Measurements from ENCODE around the gene NTM. TPM values are rescaled to one million over a fixed set of nuclear protein-coding genes. Genes with fewer than 3 reads are reported as not detected.

NTM gene
- total RNA-seq, 4 donors from 2014 or later, result 3.6 to 11.8 (median 7.8) TPM

DNA sequence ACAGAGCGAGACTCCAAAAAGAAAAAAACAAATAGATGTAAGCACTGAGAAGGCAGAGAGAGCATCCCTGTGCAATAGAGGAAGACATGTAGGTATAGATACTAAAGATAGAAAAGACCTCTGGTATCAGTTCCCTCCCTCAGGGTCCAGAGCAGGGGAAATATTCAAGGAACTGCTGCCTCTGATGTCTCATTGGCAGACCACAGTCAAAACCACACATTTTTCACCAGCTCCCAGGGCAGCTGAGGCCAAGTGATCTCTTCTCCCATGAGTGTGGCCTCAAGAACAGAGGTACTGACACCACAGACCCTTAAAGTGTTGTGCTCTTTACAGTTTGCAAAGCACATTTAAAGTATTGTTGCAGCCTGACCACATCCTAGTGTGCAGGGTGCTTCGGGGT is 288.5 kb downstream of the NTM start:
- Histone ChIP-seq H3K9me3 (no peaks in the 10 kb centered on the region), H3K27ac (no peak overlapping the region), H3K27me3 (peaks cover 30% of the 10 kb centered on the region), H3K4me3 (no peak overlapping the region), H3K4me1 (no peaks in the 10 kb centered on the region), H3K36me3 (no peaks in the 10 kb centered on the region)
- no peak for ATAC-seq
- 100% methylated on average over 1 of the region's 2 CpGs; no CpG with 5 or more reads in 1 of the 2 donors for WGBS, 2 donors (ENCODE audit: low coverage in 1 of 2)
- no peak for TF ChIP-seq EP300 (IDR thresholded peaks at IDR 0.05)
- TF ChIP-seq, protein P1, sequence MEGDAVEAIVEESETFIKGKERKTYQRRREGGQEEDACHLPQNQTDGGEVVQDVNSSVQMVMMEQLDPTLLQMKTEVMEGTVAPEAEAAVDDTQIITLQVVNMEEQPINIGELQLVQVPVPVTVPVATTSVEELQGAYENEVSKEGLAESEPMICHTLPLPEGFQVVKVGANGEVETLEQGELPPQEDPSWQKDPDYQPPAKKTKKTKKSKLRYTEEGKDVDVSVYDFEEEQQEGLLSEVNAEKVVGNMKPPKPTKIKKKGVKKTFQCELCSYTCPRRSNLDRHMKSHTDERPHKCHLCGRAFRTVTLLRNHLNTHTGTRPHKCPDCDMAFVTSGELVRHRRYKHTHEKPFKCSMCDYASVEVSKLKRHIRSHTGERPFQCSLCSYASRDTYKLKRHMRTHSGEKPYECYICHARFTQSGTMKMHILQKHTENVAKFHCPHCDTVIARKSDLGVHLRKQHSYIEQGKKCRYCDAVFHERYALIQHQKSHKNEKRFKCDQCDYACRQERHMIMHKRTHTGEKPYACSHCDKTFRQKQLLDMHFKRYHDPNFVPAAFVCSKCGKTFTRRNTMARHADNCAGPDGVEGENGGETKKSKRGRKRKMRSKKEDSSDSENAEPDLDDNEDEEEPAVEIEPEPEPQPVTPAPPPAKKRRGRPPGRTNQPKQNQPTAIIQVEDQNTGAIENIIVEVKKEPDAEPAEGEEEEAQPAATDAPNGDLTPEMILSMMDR (IDR thresholded peaks at IDR 0.05), result no peak
- TF ChIP-seq POLR2A (IDR thresholded peaks at IDR 0.05), result no peak
- no peak for TF ChIP-seq POLR2AphosphoS5 (IDR thresholded peaks at IDR 0.05)

DNA sequence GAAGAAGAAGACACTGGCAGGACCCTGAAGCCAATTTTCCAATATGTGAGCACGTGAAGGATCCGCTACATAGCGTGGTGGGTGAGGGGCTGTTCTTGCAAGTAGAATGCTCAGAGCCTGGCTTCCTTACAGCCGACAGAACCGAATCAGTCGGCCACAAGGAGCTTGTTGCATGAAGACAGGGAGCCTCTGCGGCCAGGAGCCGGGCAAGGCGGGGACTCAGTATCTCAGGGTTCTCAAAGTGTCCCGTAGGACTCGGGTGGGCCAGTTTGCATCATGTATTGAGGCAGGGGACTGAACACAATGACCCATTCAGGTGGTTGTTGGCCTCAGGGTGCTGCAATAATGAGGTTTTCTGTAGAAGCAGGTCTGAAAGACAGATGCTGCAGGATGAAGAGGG is 289.5 kb downstream of the NTM start:
- ATAC-seq, result no peak
- Histone ChIP-seq H3K27me3 (peaks cover 20% of the 10 kb centered on the region), H3K36me3 (no peaks in the 10 kb centered on the region), H3K4me3 (no peak overlapping the region), H3K27ac (no peak overlapping the region), H3K4me1 (no peaks in the 10 kb centered on the region), H3K9me3 (no peaks in the 10 kb centered on the region)
- 72 to 84% methylated on average over 4 to 11 of the region's 11 CpGs for WGBS, 2 donors (ENCODE audit: low coverage in 1 of 2)
- TF ChIP-seq, protein P1 (IDR thresholded peaks at IDR 0.05), result no peak
- no peak for TF ChIP-seq POLR2AphosphoS5 (IDR thresholded peaks at IDR 0.05)
- no peak for TF ChIP-seq POLR2A (IDR thresholded peaks at IDR 0.05)
- no peak for TF ChIP-seq EP300 (IDR thresholded peaks at IDR 0.05)

DNA sequence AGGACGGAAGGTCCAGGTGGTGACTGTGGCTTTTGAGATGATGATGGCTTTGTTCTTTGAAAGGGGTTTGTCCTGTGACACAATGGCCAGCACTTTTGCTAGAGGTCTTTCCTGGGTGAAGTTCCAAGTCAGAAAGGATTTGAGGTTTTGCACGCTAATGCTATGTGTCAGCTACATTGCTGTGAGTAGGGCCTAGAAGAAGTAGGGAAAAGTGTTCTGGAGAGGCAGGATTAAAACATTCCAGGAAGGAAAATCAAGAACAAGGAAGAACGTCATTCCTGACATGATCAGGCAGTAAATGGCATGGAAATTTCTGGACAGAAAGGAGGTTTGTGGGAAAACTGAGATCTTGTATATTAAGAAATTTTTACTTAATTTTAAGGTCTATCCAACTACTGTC is 290.7 kb downstream of the NTM start:
- no peak for ATAC-seq
- H3K27ac ChIP-seq, result no peak overlapping the region
- no peaks in the 10 kb centered on the region for H3K9me3 ChIP-seq
- WGBS, 2 donors (ENCODE audit: low coverage in 1 of 2), result 72 to 76% methylated on average over 3 of the region's 3 CpGs
- H3K4me3 ChIP-seq, result no peak overlapping the region
- peaks cover 20% of the 10 kb centered on the region for H3K27me3 ChIP-seq
- no peaks in the 10 kb centered on the region for H3K36me3 ChIP-seq
- TF ChIP-seq POLR2AphosphoS5 (IDR thresholded peaks at IDR 0.05) (no peak), POLR2A (IDR thresholded peaks at IDR 0.05) (no peak), EP300 (IDR thresholded peaks at IDR 0.05) (no peak)
- TF ChIP-seq, protein P1 (IDR thresholded peaks at IDR 0.05), result no peak
- no peaks in the 10 kb centered on the region for H3K4me1 ChIP-seq

DNA sequence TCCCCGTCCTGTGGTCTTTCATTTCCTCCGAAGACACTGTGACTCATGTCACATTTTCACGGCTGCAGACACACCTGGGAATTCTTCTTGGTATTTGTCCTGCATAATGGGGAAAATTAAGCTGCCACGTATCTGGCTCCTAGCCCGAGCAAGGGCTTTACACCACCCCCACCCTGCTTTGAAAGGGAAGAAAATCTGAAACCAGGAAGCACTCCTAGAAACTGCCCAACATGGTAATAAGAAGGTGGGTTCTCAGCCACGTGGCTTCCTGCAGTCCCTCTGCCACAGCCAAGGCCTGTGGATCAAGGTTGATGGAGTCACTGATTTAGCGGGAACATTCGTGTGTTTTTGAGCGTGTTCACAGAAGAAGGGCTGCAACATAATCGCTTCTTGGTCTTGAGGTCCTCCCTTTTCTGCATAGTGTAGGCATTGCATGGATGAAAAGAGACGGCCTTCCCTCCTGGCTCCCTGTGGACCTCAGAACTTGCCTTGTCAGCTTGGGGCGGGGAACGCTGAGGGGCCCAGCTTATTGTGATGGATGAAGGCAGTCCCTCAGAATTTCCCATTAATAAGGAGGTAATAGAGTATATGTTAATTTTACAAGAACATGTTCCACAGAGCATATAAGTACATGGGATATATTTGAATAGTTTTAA is 292.0 kb downstream of the NTM start:
- no peak for ATAC-seq
- H3K4me3 ChIP-seq, result no peak overlapping the region
- no peaks in the 10 kb centered on the region for H3K36me3 ChIP-seq
- 72 to 82% methylated on average over 10 to 11 of the region's 13 CpGs for WGBS, 2 donors (ENCODE audit: low coverage in 1 of 2)
- TF ChIP-seq POLR2A (IDR thresholded peaks at IDR 0.05) (no peak), POLR2AphosphoS5 (IDR thresholded peaks at IDR 0.05) (no peak), EP300 (IDR thresholded peaks at IDR 0.05) (no peak)
- no peaks in the 10 kb centered on the region for H3K4me1 ChIP-seq
- H3K27ac ChIP-seq, result no peak overlapping the region
- H3K9me3 ChIP-seq, result no peaks in the 10 kb centered on the region
- peaks cover 25% of the 10 kb centered on the region for H3K27me3 ChIP-seq

DNA sequence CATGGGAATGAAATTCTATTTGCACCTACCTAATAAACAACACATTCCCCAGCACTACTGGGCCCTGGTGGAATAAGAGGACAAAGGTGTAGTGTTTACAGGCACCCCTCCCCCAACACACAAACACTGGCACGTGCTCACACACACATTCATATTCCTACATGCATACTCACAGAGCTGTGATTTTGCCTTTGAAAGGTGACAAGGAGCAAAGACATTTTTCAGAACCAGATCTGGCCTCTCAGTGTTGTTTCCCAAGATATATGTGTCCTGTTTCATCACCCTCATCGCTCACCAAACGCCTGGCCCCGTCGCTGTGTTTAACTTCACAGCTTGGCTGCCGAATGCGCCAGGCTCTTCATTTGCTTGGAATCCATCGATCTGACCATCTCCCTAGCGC is 292.6 kb downstream of the NTM start:
- TF ChIP-seq, protein P1 (IDR thresholded peaks at IDR 0.05), result no peak
- no peak for TF ChIP-seq POLR2AphosphoS5 (IDR thresholded peaks at IDR 0.05)
- TF ChIP-seq POLR2A (IDR thresholded peaks at IDR 0.05), result no peak
- TF ChIP-seq EP300 (IDR thresholded peaks at IDR 0.05), result no peak
- WGBS, 2 donors (ENCODE audit: low coverage in 1 of 2), result 66 to 81% methylated on average over 5 to 9 of the region's 9 CpGs
- H3K9me3 ChIP-seq, result no peaks in the 10 kb centered on the region
- H3K4me1 ChIP-seq, result no peaks in the 10 kb centered on the region
- ATAC-seq, result no peak
- H3K27ac ChIP-seq, result no peak overlapping the region
- H3K27me3 ChIP-seq, result peaks cover 25% of the 10 kb centered on the region
- H3K36me3 ChIP-seq, result no peaks in the 10 kb centered on the region
- H3K4me3 ChIP-seq, result no peak overlapping the region
